ENCODE measurements around the gene PPFIBP1.

DNA sequence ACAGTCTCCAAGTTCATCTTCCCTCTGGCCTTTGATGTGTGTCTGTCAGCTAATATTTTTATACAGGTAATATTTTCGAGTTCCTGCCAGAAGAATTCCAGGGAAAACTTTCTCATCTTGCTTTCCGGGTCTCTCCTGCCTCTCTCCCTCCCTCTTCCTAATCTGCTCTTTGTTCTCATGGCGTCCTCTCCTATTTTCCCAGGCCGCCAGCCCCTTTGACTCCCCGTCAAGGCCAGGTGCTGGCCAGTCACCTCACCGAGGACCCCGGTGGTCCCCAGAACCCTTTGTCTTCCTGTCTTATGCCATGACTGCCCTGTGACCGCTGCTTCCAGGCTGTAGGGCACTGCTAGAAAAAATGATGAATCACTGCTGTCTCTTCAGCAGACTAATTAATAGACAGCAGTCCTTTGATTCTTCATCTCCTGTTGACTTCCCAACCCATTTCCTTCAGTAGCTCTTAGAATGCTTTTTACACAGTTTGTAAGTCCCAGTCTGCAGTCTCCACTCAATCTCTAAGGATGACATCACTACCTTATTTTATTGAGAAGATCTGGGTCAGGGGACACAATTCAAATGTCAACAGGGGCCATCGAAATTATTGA, 40.7 kb downstream of the PPFIBP1 start:
- TF ChIP-seq, protein P1, sequence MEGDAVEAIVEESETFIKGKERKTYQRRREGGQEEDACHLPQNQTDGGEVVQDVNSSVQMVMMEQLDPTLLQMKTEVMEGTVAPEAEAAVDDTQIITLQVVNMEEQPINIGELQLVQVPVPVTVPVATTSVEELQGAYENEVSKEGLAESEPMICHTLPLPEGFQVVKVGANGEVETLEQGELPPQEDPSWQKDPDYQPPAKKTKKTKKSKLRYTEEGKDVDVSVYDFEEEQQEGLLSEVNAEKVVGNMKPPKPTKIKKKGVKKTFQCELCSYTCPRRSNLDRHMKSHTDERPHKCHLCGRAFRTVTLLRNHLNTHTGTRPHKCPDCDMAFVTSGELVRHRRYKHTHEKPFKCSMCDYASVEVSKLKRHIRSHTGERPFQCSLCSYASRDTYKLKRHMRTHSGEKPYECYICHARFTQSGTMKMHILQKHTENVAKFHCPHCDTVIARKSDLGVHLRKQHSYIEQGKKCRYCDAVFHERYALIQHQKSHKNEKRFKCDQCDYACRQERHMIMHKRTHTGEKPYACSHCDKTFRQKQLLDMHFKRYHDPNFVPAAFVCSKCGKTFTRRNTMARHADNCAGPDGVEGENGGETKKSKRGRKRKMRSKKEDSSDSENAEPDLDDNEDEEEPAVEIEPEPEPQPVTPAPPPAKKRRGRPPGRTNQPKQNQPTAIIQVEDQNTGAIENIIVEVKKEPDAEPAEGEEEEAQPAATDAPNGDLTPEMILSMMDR (IDR thresholded peaks at IDR 0.05; ENCODE audit: poor library complexity), result no peak
- no peak for TF ChIP-seq EZH2phosphoT487 (IDR thresholded peaks at IDR 0.05; ENCODE audit: low read depth, severe bottlenecking, unreplicated experiment)

Measured in hepatocyte (in vitro differentiated cells).